Measurements from ENCODE around the gene CACNG7.

Gene CACNG7

DNA sequence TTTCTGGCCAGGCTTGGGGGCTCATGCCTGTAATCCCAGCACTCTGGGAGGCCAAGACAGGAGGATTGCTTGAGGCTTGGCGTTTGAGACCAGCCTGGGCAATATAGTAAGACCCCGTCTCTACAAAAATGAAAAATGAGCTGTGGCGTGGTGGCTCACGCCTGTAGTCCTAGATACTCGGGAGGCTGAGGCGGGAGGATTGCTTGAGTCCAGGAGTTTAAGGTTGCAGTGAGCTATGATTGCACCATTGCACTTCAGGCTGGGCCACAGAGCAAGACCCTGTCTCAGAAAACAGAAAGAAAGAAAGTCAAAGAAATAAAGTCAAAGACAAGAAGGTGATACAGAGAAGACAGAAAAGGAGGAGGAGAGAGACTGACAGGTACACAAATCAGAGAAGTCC is 79.9 kb downstream of the CACNG7 start:
- TF ChIP-seq SPI1 (IDR thresholded peaks at IDR 0.05; ENCODE audit: borderline replicate concordance, low read depth): no peak
- TF ChIP-seq GABPA (IDR thresholded peaks at IDR 0.05; ENCODE audit: low read depth): no peak
- TF ChIP-seq, protein P1, sequence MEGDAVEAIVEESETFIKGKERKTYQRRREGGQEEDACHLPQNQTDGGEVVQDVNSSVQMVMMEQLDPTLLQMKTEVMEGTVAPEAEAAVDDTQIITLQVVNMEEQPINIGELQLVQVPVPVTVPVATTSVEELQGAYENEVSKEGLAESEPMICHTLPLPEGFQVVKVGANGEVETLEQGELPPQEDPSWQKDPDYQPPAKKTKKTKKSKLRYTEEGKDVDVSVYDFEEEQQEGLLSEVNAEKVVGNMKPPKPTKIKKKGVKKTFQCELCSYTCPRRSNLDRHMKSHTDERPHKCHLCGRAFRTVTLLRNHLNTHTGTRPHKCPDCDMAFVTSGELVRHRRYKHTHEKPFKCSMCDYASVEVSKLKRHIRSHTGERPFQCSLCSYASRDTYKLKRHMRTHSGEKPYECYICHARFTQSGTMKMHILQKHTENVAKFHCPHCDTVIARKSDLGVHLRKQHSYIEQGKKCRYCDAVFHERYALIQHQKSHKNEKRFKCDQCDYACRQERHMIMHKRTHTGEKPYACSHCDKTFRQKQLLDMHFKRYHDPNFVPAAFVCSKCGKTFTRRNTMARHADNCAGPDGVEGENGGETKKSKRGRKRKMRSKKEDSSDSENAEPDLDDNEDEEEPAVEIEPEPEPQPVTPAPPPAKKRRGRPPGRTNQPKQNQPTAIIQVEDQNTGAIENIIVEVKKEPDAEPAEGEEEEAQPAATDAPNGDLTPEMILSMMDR (IDR thresholded peaks at IDR 0.05; ENCODE audit: insufficient read depth, low read length): no peak
- TF ChIP-seq, protein P2, sequence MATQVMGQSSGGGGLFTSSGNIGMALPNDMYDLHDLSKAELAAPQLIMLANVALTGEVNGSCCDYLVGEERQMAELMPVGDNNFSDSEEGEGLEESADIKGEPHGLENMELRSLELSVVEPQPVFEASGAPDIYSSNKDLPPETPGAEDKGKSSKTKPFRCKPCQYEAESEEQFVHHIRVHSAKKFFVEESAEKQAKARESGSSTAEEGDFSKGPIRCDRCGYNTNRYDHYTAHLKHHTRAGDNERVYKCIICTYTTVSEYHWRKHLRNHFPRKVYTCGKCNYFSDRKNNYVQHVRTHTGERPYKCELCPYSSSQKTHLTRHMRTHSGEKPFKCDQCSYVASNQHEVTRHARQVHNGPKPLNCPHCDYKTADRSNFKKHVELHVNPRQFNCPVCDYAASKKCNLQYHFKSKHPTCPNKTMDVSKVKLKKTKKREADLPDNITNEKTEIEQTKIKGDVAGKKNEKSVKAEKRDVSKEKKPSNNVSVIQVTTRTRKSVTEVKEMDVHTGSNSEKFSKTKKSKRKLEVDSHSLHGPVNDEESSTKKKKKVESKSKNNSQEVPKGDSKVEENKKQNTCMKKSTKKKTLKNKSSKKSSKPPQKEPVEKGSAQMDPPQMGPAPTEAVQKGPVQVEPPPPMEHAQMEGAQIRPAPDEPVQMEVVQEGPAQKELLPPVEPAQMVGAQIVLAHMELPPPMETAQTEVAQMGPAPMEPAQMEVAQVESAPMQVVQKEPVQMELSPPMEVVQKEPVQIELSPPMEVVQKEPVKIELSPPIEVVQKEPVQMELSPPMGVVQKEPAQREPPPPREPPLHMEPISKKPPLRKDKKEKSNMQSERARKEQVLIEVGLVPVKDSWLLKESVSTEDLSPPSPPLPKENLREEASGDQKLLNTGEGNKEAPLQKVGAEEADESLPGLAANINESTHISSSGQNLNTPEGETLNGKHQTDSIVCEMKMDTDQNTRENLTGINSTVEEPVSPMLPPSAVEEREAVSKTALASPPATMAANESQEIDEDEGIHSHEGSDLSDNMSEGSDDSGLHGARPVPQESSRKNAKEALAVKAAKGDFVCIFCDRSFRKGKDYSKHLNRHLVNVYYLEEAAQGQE (IDR thresholded peaks at IDR 0.05; ENCODE audit: insufficient replicate concordance, low read depth): no peak
- DNase-seq (ENCODE audit: low read depth in 1 of 2, low spot score in 1 of 2): no peak
- Histone ChIP-seq H3K27ac (replicated peaks) (no peak overlapping the region), H3K4me3 (replicated peaks; ENCODE audit: insufficient read depth, low read length) (no peak overlapping the region), H3K27me3 (ENCODE audit: insufficient read depth, poor library complexity, severe bottlenecking) (peaks cover 20% of the 10 kb centered on the region)

DNA sequence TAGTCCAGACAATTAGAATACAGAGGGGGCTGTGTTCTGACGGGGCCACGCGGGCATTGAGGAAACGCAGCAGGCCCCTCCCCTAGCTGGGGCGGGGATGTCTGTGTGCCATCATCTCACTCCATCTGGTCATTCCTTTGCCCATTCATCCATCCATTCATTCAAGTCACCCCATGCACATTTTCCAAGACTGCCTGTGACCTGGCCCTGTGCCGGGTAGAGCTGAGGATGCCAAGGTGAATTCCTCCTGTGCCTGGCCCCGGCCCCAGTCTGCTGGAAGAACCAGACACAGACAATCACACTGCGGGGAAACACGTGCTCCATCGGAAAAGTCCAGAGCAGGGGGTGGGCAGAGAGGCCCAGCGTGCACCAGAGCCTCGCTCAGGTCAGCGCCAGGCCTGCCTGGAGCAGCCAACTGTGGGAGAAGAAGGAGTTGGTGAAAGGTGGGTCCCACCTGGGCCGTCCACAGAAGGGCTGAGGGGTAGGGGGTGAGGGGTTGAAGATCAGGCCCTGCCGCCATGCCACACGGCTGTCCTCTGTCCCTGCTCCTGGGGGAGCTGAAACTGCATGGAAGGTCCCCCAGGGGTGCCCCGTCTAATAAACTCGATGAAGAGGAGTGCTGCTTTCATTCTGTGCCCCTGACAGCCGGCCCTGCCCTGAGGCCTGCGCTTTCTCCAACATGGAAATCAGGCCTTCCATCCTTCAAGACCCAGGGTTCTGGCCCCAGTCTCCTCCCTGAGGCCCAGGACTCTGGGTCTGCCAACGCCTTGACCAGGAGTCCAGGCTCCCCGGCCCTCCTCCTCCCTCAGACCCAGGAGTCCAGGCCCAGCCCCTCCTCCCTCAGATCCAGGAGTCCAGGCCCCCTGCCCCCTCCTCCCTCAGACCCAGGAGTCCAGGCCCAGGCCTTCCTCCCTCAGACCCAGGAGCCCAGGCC is 80.8 kb downstream of the CACNG7 start:
- no peak for DNase-seq (ENCODE audit: low read depth in 1 of 2, low spot score in 1 of 2)
- TF ChIP-seq, protein P2 (IDR thresholded peaks at IDR 0.05; ENCODE audit: insufficient replicate concordance, low read depth): no peak
- TF ChIP-seq GABPA (IDR thresholded peaks at IDR 0.05; ENCODE audit: low read depth): no peak
- Histone ChIP-seq H3K27ac (replicated peaks) (no peak overlapping the region), H3K27me3 (ENCODE audit: insufficient read depth, poor library complexity, severe bottlenecking) (peaks cover 20% of the 10 kb centered on the region), H3K4me3 (replicated peaks; ENCODE audit: insufficient read depth, low read length) (no peak overlapping the region)

DNA sequence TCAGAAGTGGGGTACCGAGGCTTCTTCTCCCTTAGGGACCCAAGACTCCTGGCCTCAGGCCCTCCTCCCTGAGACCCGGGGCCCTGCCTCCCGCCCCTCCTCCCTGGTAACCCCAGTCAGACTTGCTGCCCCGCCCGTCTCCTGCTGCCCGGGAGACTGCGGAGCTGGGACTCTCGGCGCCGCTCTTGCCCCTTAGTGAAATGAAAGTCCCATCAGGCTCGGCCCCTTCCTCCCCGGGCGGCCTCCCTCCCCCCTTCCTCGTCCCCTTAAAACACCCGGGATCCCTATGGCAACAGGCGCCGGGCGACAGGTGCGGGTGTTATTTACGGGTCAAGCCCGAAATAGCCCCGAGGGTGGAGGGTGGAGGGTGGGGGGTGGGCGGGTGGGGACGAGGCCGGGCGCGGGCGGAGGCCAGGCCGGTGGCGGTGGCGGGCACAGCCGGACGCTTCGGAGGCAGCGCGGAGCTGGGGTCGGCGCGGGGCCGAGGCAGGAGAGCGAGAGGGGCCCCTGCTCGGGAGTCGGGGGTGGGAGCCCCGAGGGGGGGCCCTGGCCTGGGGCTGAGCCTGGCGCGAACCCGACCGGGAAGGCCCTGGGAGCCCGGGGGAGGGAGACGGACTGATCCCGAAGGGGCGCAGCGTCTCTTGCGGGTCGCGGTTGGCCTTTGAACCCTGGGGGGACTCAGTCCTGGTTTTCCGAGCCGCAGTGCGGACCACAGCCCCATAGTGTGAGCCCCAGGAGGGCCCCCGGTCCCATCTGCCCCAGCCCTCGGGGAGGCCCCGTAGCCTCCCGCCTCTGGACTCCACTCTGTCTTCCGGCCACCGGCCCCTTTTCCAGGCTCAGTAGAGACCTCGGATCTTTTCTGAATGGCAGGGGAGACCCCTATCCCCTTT is 82.4 kb downstream of the CACNG7 start, which contains the start of gene CACNG6:
Gene CACNG6, plus strand, starts transcription at position 414 of the 890 bp plus-strand sequence. CDS start 1,241 bp downstream, outside the sequence.
- TF ChIP-seq GABPA (IDR thresholded peaks at IDR 0.05; ENCODE audit: low read depth): no peak
- TF ChIP-seq, protein P1 (IDR thresholded peaks at IDR 0.05; ENCODE audit: insufficient read depth, low read length): no peak
- TF ChIP-seq, protein P2 (IDR thresholded peaks at IDR 0.05; ENCODE audit: insufficient replicate concordance, low read depth): no peak
- no peak for DNase-seq (ENCODE audit: low read depth in 1 of 2, low spot score in 1 of 2)
- Histone ChIP-seq H3K4me3 (replicated peaks; ENCODE audit: insufficient read depth, low read length) (no peak within 1 kb of the TSS), H3K27me3 (ENCODE audit: insufficient read depth, poor library complexity, severe bottlenecking) (peaks cover 20% of the 10 kb centered on the region), H3K27ac (replicated peaks) (no peak within 1 kb of the TSS)
